SIG-M5 treated with dmso at 0.1 percent for 504 hours (cell line): ENCODE measurements around the gene NRTN.

Source experiments
- DNase-seq: peaks from one replicate; lab custom pipeline; 2025; ENCODE audit not compliant: unreplicated experiment; lab: John Stamatoyannopoulos, UW

Gene NRTN

DNA sequence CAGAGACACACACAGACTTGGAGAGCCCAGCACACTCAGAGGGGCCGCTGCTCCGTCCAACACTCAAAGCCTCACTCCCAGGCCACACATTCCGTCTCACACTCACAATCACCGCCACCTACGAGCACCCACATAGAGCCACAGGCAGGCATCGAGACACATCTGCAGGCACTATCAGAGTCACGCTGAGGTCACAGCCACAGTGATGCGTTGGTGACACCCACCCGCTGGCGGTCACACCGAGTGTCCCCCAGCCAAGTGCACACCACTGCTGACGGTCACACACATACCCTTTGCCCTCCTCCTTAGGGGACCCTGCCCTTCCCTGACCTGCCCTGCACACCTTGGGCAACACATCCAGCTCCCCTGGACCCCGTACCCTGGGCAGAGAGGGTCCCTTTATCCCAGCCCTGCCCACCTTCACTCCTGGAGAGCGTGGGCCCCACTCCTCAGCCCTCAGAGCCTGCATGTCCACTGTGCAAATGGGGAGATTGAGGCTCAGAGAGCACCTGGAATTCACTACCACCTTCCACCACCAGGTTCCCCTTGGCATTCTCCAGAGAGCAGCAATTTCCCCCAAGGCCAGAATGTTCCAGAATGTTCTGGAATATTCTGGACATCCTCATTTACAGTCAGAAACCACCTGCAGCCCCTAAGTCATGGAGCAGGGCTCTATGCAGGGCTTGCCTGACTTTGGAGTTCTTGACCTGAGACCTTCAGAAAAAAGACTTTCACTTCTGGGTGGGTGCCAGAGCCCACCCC lies 60.0 kb downstream of the NRTN start:
- no peak for DNase-seq

DNA sequence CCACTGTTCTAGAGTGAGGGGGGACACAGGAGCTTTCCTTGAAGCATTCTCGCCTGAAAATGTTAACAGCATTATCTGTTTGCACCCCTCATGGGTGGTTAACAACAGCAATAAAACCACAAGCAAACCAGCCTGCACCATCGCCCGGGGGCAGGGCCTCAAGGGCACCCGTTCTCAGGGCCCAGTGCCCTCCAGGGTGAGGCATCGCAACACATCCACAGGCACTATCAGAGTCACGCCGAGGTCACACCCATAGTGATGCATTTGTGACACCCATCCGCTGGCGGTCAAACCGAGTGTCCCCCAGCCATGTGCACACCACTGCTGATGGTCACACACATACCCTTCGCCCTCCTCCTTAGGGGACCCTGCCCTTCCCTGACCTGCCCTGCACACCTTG lies 60.9 kb downstream of the NRTN start:
- DNase-seq = no peak

DNA sequence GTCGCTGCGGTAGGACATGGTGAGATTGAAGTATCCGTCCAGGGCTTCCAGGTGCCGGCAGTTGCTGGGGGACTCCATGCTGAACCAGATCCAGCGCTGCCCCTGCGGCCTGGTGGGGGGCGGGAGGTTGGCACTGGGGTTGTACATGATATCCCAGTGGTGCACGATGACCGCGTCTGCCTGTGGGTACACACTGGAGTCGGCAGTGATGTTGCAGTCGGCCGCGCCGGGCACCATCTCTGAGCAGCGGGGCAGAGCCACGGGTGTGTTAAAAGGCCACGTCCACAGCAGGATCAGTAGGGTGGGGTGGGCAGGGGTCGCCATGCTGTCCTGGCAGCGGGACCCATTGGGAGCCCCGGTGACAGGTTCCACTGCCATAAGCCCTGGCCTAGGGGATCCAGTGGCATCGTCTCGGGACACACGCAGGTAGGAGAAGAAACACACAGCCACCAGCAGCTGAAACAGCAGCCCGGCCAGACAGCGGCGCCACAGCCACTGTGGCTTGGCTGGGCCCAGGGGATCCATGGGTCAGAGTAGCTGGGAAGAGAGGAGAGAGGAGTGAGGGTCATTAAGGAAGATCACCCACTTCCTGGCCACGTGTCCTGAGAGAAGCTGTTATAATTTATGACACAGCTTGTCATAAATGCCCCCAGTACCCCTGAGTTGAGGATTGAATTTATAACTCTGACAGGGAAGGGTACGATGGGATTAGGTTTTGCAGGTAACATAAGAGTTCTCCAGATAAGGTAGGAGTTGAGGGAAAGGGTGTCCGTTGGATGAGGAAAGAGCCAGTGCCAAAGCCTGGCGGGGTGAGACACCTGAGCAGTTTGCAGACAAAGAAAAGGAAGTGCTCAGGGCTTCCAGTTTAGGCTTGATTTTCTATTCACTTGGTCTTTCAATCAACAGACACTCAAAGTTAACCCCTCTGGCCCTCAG lies 62.6 kb downstream of the NRTN start:
- no peak for DNase-seq

DNA sequence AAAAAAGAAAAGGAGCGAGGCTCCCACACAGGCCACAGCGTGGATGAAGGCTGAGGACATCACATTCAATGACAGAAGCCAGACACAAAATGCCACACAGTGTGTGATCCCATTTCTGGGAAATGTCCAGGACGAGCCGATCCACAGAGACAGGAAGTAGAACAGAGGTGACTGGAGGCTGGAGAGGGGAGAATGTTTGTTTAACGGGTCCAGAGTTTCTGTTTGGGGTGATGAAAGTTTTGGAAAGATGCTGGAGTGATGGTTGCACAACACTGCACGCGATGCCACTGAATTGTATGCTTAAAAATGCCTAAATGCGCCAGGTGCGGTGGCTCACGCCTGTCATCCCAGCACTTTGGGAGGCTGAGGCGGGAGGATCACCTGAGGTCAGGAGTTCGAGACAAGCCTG lies 66.1 kb downstream of the NRTN start:
- no peak for DNase-seq

DNA sequence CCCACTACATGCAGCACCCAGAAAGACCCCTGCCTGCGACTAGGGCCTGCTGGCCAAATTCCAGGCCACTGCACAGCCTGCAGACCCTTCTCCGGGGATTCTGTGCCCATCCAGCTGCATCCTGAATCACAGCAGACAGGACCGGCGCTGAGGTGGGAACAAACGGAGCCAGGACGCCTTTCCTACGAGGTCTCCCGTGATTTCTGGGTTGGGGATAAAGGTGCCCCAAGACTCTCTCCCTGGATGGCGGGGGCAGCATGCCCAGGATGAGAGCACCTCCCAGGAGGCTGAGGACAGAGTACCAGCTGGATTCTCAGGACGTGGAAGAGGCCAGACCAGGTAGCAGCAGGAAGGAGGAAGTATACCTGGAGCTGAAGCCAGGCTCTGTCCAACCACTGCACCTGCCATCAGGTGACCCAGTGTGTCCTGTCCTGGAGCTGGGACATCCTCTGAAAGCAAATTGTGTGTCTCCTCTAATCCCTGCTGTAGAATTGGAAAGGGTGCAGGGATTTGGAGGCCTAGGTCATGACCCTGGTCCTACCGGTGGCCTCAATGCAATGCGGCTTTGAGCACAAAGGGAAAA lies 68.8 kb downstream of the NRTN start:
- no peak for DNase-seq

DNA sequence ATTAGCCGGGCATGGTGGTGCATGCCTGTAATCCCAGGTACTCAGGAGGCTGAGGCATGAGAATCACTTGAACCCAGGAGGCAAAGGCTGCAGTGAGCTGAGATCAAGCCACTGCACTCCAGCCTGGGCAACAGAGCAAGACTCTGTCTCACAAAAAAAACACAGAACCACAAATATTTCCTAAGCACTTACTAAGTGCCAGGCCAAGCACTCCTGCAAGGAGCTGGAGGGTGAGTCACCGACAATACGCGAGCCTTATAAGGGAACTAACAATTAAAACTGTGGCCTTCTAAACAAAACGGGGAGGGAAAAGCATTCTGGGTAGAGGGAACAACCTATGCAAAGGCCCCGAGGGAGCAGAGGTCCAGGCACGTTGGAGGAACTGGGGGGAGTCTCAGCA lies 69.6 kb downstream of the NRTN start:
- DNase-seq = peak; percentile 45

DNA sequence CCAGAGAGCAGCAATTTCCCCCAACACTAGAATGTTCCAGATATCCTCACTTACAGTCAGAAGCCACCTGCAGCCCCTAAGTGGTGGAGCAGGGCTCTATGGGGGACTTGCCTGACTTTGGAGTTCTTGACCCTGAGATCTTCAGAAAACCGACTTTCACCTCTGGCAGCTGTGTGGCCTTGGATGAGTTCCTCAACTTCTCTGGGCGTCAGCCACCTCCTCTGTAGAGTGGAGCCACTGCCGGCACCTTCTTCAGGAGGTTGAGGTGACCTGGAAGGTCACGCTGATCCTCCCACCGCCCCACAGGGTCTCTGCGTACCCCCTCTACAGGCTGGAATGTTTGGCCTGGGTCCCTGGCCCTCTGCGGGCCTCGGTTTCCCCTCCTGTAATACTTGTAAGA lies 72.6 kb downstream of the NRTN start:
- no peak for DNase-seq

DNA sequence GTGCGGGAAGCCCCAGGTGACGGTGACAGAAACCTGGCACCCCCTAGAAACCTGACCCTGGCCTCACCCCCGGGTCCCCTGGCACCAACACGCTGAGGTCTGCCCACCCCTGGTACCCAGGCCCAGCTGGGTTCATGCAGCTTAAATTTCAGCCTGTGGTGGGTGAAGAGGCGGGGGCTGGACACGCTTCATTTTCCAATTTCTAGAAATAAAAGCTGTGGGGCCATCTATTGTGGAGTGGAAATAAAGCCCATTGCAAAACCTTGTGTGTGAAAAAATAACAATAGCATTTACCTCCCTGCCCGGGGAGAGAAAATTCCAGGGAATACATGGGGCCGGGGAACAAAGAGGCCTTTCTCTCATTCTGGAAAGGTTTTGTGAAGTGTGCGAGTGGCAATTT lies 73.0 kb downstream of the NRTN start:
- DNase-seq = no peak
